OCI-LY7 (cell line): ENCODE measurements around the gene MGAT2. TPM values are rescaled to one million over a fixed set of nuclear protein-coding genes. Genes with fewer than 3 reads are reported as not detected.

Experiments used
- BruUV-seq: library from RNA; stranded (reverse); fragments of 400-500 nt; replicated peaks from 2 replicates; lab custom pipeline; 2021; lab: Mats Ljungman, UMichigan
- CTCF ChIA-PET: fragments of 300-600 bp; sonication (Branson Sonifier 250); formaldehyde crosslinking; loops from one replicate; lab custom pipeline; 2022; ENCODE audit warnings: antibody characterized with exemption; ENCODE audit not compliant: unreplicated experiment; lab: Charles Lee
- POLR2A ChIA-PET: fragments of 300-600 bp; sonication (Branson Sonifier 250); formaldehyde crosslinking; loops from one replicate; lab custom pipeline; 2022; ENCODE audit warnings: antibody characterized with exemption; lab: Charles Lee
- DNase-seq: peaks from one replicate; pipeline ENCODE4 v3.0.0-alpha.2; 2015; ENCODE audit warnings: low spot score
- H2AFZ ChIP-seq: fragments of 200-600 bp; sonication (generic), shearing (Covaris generic); 2 replicates; pipeline ENCODE4 v1.6.1; 2014; ENCODE audit warnings: mild to moderate bottlenecking, antibody characterized with exemption, low read length, moderate library complexity
- H3K27ac ChIP-seq: fragments of 200-600 bp; sonication (generic); 2 replicates; pipeline ENCODE4 v1.5.1; 2014; ENCODE audit warnings: mixed run types, low read depth, mild to moderate bottlenecking, moderate library complexity, low read length, inconsistent platforms; ENCODE audit not compliant: poor library complexity, severe bottlenecking
- H3K36me3 ChIP-seq: fragments of 200-600 bp; sonication (generic); 2 replicates; pipeline ENCODE4 v1.6.1; 2014; ENCODE audit warnings: mild to moderate bottlenecking, antibody characterized with exemption, low read length, moderate library complexity, mixed read lengths; ENCODE audit not compliant: insufficient read depth
- H3K4me1 ChIP-seq: fragments of 200-600 bp; sonication (generic); 2 replicates; pipeline ENCODE4 v1.5.1; 2014; ENCODE audit warnings: mild to moderate bottlenecking, low read length; ENCODE audit not compliant: insufficient read depth, poor library complexity, severe bottlenecking
- H3K4me2 ChIP-seq: fragments of 200-600 bp; sonication (generic); 2 replicates; pipeline ENCODE4 v1.6.1; 2014; ENCODE audit warnings: mild to moderate bottlenecking, low read length
- H3K4me3 ChIP-seq: fragments of 200-600 bp; sonication (generic); 2 replicates; pipeline ENCODE4 v1.5.1; 2014; ENCODE audit warnings: mild to moderate bottlenecking, low read depth, low read length; ENCODE audit not compliant: poor library complexity, severe bottlenecking
- H3K79me2 ChIP-seq: fragments of 200-600 bp; sonication (generic); 2 replicates; pipeline ENCODE4 v1.6.1; 2016; ENCODE audit warnings: low read depth, mild to moderate bottlenecking, low read length, moderate library complexity, mixed read lengths; ENCODE audit not compliant: insufficient read depth
- H3K9me2 ChIP-seq: fragments of 200-600 bp; sonication (generic); 2 replicates; pipeline ENCODE4 v1.6.1; 2016; ENCODE audit warnings: mild to moderate bottlenecking, low read length, mixed read lengths; ENCODE audit not compliant: insufficient read depth
- H3K9me3 ChIP-seq: fragments of 200-600 bp; sonication (generic); 2 replicates; pipeline ENCODE4 v1.6.1; 2014; ENCODE audit warnings: mild to moderate bottlenecking, mixed run types, low read length, mixed read lengths
- H4K20me1 ChIP-seq: fragments of 200-600 bp; sonication (generic); 2 replicates; pipeline ENCODE4 v1.6.1; 2014; ENCODE audit warnings: mild to moderate bottlenecking, antibody characterized with exemption, low read length, moderate library complexity, mixed read lengths; ENCODE audit not compliant: insufficient read depth
- CTCF ChIP-seq: fragments of 200-600 bp; sonication (generic); conservative IDR thresholded peaks from 2 replicates; pipeline ENCODE4 v1.5.1; 2014; ENCODE audit warnings: mild to moderate bottlenecking, antibody characterized with exemption, low read length, moderate library complexity, mixed read lengths
- EZH2phosphoT487 ChIP-seq: fragments of 200-600 bp; sonication (generic); IDR thresholded peaks from 2 replicates; pipeline ENCODE4 v1.6.1; 2018; ENCODE audit warnings: low read depth, borderline replicate concordance, mild to moderate bottlenecking, mixed run types, antibody characterized with exemption, low read length, moderate library complexity, mixed read lengths
- intact Hi-C: fragments of 100-400 bp; cut with micrococcal nuclease; formaldehyde crosslinking; loops from one replicate; pipeline ENCODE4 v1.10.0; 2022; ENCODE audit not compliant: unreplicated experiment
- total RNA-seq, 2 experiments: library from RNA; depleted of rRNA in 1 of 2; stranded (reverse); fragments of >200 nt in 1 of 2; shearing (Covaris generic) in 1 of 2; gene quantifications; 2 replicates each; pipeline ENCODE4 v1.2.3, GENCODE V29; 2014 to 2022

Gene MGAT2
- total RNA-seq, 2 experiments from 2014 or later, result 71.7 to 83.5 TPM

- H3K79me2 ChIP-seq, result peaks cover 69% of the 10 kb centered on the region
- H3K36me3 ChIP-seq, result peaks cover 34% of the 10 kb centered on the region
- H3K9me3 ChIP-seq, result no peaks in the 10 kb centered on the region
- BruUV-seq, result no TSS peak
- H3K4me3 ChIP-seq, result peak within 1 kb of the TSS; percentile 99
- H4K20me1 ChIP-seq, result no peaks in the 10 kb centered on the region
- peak within 1 kb of the TSS; percentile 94 for H3K27ac ChIP-seq
- H3K4me2 ChIP-seq, result peak within 1 kb of the TSS; percentile 80
- peak within 1 kb of the TSS; percentile 53; the same call in 1 of the 2 replicates for H2AFZ ChIP-seq
- intact Hi-C loops, result loop anchor here (1.0 to 10.0 kb wide), 5 partner anchors 22 to 1226 kb away; partner anchors contain the start of genes KLHDC2, MGAT2 and RPL36AL
- TF ChIP-seq EZH2phosphoT487 (no peak), CTCF (no peak)
- ChIA-PET CTCF (interaction anchor here (1.5 kb wide), 1 partner anchor 36 kb away, joined by 5 read pairs; no protein-coding TSS in a partner anchor), POLR2A (interaction anchor here (0.9 to 3.3 kb wide), 9 partner anchors 9 to 373 kb away, joined by 3 to 28 read pairs (median 6); partner anchors contain the start of genes DNAAF2, MGAT2, RPL36AL and RPS29)
- peak; percentile 88 for DNase-seq
- H3K4me1 ChIP-seq, result peaks cover 40% of the 10 kb centered on the region
- H3K9me2 ChIP-seq, result no peaks in the 10 kb centered on the region
These were observed 21.9 kb upstream of the MGAT2 start, which contains the start of gene LRR1 for GRCh38 chr14:49598485-49599300. Gene LRR1 (plus strand): TSS chr14:49598940. CDS start chr14:49599021, 81 bp downstream.

- no peak for TF ChIP-seq EZH2phosphoT487
- POLR2A ChIA-PET, result interaction anchor here (0.8 to 1.0 kb wide), 2 partner anchors 8 to 13 kb away, joined by 3 read pairs; partner anchors contain the start of genes MGAT2 and RPL36AL
- intact Hi-C loops, result no loop called here
- Histone ChIP-seq H2AFZ (no peak overlapping the region), H4K20me1 (no peaks in the 10 kb centered on the region), H3K9me3 (no peaks in the 10 kb centered on the region), H3K9me2 (no peaks in the 10 kb centered on the region), H3K4me2 (no peak overlapping the region), H3K4me3 (no peak overlapping the region), H3K4me1 (no peaks in the 10 kb centered on the region), H3K27ac (no peak overlapping the region), H3K36me3 (peaks cover 97% of the 10 kb centered on the region), H3K79me2 (peaks cover 71% of the 10 kb centered on the region; the same call in 1 of the 2 replicates)
- CTCF ChIA-PET, result no interaction called here
- DNase-seq, result no peak
- BruUV-seq, result TSS peak; percentile 26
These were observed 13.0 kb upstream of the MGAT2 start for GRCh38 chr14:49607583-49607982.

GRCh38 chr14:49612251-49612650 lies 8.3 kb upstream of the MGAT2 start:
- DNase-seq, result no peak
- ChIA-PET CTCF (no interaction called here), POLR2A (interaction anchor here (0.6 to 1.5 kb wide), 5 partner anchors 11 to 254 kb away, joined by 3 to 8 read pairs (median 3); partner anchors contain the start of gene LRR1)

More at GRCh38 chr14:49612251-49612650, 8.3 kb upstream of the MGAT2 start:
- intact Hi-C loops, result no loop called here
- peaks cover 5% of the 10 kb centered on the region for H3K4me1 ChIP-seq
- H3K27ac ChIP-seq, result no peak overlapping the region
- no peak overlapping the region for H3K4me2 ChIP-seq
- TF ChIP-seq CTCF (no peak), EZH2phosphoT487 (no peak)
- peaks cover 94% of the 10 kb centered on the region for H3K36me3 ChIP-seq
- peaks cover 71% of the 10 kb centered on the region; the same call in 1 of the 2 replicates for H3K79me2 ChIP-seq
- H2AFZ ChIP-seq, result no peak overlapping the region
- H3K4me3 ChIP-seq, result no peak overlapping the region
- peaks cover 5% of the 10 kb centered on the region; the same call in 1 of the 2 replicates for H4K20me1 ChIP-seq
- H3K9me3 ChIP-seq, result no peaks in the 10 kb centered on the region
- BruUV-seq, result no TSS peak
- no peaks in the 10 kb centered on the region for H3K9me2 ChIP-seq
